HG03097 (cell line): ENCODE results near the gene TEX29.
A peak's percentile ranks its signal among the peaks of the same experiment; 100 is the strongest.

ENCODE experiments used
- ATAC-seq: cut with Tn5 transposase; IDR thresholded peaks from one replicate; pipeline ENCODE4 v1.9.1; 2021; ENCODE audit not compliant: unreplicated experiment, low FRiP score

TEX29 gene

DNA sequence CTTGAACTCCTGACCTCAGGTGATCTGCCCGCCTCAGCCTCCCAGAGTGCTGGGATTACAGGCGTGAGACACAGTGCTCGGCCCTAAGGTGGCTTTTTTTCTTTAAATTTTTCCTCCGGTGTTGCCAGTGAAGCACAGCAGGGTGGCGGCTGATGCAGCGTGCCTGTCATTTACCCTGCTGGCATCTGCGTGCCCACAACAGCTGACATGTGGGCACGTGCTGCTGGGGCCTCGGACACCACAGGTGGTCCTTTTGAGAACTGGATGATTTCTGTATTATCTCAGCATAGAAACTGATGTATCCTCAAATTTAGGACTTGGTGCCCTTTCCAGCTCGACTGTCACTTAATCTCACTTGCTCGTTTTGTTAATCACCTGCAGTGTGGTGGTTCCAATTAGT lies 31.2 kb upstream of the TEX29 start:
- no peak for ATAC-seq

DNA sequence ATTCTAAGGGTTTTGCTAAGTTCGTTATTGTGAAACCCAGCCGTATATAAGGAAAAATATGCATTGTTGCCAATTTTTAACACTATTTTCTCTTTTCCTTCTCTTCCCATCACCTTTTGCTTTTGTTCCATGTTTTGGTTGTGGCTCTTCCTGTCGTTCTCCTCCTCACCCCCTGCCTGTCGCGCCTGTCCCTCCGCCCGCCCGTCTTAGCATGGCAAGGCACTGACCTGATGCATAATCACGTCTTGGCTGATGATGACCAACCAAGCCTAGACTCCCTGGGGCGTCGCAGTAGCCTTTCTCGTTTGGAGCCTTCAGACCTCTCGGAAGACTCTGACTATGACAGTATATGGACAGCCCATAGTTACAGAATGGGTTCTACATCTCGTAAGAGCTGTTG lies 28.5 kb upstream of the TEX29 start:
- ATAC-seq = no peak

DNA sequence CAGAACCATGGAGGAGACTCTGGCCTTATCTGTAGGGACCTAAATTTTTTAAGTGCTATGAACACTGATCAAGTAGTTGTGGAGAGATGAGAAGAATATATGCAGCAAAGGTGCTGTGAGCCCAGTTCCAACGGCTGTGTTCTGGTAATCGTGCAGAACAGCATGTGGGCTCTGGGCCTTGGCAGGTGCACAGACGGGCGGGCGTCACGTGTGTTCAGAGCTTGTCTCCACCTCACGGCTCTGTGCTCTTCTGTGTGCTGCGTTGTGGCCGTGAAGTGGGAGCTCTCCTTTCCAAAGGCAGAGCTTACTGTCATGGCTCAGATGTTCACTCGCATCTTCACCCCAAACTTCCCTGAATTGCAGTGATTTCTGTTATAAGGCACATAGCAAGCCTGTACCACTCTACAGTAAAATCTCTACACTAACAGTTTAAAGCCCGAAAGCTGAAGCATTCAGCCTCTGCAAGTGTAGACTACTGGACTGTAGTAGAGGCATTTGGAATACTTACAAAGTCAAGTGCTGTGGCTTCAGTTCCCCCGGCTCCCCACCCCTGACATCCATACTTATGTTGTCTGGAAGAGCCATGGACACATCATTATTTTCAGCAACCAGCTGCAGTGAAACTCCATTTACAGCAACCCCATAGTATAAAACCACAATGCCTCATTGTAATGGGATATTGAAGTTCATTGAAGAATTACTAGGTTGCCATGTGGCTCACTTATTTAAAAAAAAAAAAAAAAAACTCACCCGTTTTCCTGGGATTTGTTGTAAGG lies 27.5 kb upstream of the TEX29 start:
- ATAC-seq = no peak

DNA sequence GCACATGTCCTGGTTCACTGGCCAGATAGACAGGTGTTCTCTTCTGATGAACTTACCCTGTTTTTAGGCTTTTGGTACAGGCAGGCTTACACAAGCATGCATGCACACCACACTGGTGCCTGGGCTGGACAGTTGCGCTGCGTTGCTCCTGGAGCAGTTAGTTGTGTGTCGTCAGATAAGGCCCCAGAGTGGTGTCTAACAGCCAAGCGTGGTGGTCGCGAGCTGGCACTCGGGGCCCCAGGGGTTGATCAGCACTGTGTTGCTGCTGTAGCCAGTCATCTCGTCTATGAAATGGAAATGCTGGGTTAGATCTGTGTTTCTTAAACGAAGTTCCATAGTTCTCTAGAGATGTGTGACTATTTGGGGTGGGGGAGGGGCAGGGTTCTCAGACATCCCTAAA lies 24.6 kb upstream of the TEX29 start:
- ATAC-seq = no peak

DNA sequence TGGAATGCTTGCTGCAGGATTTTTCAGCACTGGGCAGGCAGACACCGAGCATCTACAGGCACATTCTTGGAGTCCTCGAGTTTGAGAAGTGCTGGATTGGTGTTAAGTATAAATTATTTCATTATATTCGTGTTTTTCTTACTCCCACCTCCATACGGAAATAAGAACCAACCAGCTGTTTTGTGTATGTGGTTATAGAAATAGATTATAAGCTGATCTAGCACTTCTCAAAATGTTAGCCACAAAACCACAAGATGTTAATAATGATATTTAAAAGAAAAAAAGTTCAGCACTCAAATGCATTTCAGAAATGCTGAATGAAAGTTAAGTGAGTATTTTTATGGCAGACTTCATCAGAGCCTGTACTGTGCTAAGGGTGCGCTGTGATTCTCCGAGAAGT lies 24.0 kb upstream of the TEX29 start:
- ATAC-seq = no peak

DNA sequence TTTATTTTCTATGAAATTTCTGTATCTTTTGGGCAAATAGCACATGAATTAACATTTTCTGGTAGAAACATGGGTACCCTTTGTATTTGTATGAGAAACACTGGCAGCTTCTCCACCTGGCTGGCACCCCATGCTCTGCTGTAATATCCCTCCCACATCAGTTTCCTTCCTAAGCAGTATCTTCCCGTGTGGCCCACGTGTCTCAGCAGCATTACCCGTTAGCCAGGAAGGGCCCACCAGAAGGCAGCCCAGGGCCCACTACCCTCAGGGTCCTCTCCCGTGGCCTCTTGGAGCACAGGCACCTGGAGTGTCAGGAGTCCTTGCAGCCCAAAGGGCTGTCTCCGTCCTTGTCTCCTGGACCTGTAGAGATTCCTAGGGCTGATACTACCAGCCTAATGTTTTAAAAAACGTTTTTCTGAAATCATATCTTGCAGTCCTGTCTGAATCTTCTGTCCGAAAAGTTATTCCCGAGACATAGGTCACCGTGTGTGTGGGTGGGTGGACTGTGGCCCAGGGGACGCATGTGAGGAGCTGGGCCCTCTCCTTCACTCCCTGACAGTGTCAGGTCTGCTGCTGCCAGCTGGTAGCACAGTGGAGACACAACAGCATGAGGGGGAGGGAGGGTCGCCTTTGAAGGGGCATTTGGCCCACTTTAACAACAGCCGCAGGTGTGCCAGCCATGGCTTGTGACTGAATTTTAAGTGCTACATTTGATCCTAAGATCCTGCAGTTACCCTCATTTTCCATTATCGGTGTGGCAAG lies 22.0 kb upstream of the TEX29 start:
- ATAC-seq = no peak

DNA sequence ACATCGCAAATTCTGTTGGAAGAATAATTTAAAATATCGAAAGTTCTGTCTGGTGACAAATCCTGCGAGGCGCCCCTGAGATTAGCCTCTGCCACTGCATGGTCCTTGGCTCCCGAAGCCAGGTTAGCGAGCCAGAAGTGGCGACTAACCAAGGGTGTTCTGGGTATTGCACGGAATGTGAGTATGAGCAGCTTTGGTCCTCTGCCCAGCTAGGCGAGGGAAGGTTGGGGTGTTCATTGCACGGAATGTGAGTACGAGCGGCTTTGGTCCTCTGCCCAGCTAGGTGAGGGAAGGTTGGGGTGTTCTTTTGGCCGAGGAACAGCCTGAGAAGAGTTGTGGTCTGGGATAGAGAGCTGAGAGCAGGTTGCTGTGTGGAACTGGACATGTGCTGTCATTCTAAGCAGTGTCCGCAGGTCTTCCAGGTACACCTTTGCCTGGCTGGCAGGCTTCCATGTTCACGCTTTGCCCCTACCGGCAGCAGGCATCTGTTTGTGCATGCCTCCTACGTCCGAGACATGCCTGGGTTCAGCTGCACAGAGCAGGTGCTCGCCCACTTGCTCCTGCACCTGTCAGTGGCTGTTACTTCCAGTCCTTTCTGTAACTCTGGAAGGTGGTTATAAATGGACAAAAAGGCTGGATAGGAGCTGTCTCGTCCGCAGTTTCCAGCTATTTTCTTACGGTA lies 18.3 kb upstream of the TEX29 start:
- no peak for ATAC-seq

DNA sequence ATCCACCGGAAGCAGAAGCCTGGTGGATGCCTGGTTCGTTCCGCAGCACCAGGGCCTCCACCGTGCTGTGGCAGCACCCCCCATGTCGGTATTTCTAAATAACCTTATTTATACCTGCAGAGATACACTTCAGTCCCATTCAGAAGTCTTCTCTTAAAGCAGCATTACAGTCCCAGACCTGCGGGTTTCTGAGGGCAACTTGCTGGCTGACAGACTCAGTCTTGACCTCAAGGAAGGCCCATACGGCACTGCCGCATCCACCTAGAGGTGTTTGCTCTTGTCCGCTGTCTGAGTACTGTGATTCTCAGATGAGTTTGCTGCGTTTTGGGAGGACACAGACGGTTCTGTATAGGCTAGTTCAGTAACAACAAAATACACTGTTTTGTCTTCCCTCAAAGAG lies 16.9 kb upstream of the TEX29 start:
- no peak for ATAC-seq

DNA sequence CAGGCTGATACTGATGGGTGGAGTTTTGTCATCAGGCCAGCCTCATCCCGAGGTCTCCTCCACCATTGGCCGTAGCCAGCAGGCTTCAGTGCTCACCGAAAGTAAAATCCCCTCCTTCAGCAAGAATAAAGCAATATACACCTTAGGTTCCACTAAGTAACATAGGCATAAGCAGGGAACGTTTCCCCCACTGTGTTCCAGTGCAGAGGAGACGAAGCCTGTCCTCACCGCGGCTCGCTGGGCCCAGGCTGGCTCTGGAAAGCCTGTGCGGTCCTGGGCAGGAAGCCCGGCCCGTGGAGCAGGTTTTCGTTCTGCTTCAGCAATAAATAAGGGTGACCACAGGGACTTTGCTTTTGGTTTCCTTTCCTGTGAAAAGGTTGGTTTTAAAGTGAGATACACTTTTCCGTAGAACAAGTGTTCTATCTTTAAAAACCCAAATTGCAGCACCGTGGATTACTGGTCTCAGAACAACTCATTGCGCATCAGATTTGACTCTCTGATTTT lies 16.3 kb upstream of the TEX29 start:
- peak; percentile 94 for ATAC-seq

DNA sequence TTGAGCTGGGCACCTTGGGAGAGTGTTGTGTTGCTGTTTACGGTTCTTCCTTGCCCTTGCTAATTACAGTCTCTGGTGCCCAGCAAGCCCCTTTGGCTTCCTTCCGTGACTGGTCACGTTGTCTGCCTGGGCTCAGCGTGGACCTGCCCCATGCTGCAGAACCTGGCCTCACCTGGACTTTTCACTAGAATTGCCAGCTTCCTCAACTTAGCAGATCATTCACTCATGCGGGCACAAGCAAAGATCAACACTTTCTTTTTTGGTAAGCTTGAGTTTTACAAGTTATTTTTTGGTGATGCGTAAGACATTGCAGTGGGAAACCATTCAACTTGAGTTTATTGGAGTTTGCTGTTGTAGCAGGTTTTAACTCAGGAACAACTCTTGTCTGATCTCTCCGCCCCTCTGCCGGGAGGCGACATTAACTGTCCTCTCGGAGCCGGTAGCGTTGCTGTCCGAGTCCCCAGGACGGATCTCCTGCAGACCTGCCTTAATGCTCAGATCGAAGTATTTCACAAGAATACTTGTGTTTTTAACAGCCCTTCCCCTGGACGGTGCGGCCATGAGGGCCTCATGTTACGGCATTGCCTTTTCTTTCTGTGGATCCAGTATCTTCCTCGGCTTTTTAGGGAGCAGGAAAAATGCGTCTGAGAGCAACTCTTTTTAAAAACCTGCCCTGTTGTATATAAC lies 15.7 kb upstream of the TEX29 start:
- peak; percentile 48 for ATAC-seq

DNA sequence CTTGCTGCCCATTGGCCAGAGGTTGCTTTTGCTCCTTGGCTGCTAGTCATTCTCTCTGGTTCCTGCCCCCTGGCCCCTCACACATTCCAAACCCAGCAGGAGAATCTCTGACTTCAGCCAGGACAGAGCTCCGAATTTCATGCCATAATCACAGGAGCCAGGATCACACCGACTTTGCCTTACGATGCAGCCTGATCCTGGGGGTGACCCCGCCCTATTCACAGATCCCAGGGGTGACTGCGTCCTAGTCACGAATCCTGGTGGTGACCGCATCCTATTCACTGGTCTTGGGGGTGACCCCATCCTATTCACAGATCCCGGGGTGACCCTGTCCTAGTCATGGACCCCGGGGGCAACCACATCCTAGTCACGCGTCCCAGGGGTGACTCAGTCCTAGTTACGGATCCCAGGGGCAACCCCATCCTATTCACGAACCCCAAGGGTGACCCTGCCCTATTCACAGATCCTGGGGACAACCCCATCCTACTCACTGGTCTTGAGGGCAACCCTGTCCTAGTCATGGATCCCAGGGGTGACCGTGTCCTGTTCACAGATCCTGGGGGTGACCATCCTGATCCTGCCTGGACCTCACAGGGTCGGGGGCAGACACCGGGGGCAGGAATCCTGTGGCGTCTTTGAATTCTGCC lies 7.4 kb upstream of the TEX29 start:
- no peak for ATAC-seq

DNA sequence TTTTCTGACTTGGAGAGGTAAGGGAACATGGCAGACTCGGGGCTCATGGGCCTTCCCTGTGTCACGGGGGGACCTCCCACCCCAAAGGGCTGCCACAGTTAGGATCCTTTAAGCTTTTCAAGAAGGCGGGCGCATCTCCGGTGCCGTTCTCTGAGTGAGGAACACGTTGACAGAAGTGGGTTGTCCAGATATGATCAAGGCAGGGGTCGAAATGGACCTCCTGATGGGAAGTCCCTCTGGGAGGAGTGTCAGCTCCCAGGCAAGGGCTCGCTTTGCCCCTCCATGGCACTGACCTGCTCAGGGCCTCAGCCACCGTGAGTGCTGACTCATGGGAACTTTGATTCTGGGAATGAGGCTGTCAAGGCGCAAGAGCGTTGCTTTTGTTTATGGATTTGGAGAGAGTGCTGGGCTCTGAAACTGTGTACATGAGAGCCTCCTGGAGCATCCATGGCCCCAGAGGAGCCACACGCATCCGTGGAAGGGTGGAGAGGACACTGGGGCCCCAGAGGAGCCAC lies 6.5 kb upstream of the TEX29 start:
- no peak for ATAC-seq

DNA sequence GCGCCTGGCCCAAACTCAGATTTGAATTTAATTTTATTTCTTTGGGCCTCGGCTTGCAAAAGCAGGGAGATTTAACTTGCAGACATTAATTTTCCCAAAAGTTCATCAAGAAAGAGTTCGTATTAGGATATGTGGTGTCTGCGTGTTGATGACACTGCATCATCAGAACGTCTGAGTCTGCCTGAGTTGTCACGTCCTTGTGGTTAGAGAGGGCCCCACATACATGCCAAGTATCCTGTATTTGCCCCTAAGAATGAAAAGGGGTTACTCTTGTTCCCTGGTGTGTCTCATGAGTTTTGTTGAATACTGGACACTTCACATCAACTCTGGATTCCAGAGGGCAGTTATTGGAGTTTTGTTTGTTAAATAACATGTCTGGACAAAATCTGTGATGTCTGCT lies 5.6 kb upstream of the TEX29 start:
- no peak for ATAC-seq

DNA sequence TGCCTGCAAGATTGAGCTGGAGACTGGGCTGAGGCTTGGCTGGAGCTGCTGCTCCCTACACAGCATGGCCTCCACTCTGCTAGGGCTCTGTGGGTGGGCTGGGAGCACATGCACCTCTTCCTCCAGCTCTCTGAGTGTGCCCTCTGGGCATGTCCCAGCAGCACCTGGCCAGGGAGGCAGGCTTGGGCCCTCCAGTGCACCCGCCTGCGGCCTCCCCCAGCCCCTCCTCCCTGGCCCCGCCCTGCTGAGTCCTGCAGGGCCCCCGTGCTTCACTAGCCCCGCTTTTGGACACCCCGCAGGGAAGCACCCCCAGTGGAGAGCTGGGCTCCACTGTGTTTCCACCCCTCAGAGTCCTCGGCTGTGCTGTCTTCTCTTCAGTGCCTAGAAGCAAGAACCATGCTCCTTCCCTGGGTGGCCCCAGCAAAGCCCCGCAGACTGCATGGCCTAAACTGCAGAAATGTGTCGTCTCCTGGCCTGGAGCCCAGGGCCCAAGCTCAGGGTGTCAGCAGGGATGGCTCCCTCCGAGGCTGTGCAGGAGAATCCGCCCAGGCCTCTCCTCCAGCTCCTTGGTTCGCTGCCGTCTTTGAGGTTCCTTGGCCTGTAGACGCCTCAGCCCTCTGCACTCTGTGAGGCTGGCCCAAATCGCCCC lies 5.0 kb upstream of the TEX29 start:
- ATAC-seq = no peak

DNA sequence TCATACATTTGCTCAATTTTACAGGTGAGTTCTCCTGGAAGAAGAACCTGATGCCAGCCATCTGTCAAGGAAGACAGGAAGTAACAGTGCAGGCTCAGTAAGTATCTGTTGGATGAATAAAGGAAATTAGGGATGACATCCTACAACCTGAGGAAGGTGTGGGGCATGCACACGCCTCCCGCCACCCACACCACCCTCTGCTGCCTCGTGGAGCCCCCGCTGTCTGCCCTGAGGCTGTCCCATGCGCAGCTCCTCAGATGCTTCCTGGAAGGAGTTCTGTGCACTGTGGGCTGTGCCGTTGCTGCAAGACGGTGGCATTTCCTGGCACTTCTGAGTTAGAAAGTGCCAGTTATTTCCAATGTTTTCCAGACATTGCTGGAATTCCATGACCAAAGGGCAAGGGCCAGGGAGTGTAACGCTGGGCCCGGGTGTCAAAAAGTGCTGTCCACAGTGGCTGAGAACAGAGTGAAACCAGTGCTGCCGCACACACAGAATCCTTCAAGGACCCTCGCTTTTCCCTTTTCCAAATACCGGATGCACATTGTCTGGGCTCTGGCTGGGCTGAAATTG lies 4.2 kb upstream of the TEX29 start:
- no peak for ATAC-seq

DNA sequence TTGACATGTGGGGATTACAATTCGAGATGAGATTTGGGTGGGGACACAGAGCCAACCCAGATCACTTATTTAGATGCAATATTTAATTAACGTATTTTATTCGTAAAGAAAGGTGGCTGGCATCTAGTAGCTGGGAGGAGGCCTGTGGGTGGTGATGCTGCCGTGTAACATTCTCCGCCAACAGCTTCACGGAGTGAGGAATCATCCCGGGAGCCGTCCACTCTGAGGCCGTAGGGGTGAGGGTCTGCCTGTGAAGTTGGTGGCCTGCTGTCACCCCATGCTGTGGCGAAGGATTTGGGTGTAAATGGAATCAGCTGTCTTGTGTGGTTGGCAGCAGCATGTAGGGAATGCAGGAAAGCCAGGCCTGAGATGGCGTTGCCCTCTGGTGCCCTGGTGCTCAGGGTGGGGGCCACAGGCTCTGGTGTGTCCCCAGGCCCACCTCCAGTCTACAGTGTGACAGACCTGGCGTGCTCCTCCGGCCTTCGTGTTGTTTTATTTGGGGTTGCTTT lies 3.3 kb upstream of the TEX29 start:
- no peak for ATAC-seq

DNA sequence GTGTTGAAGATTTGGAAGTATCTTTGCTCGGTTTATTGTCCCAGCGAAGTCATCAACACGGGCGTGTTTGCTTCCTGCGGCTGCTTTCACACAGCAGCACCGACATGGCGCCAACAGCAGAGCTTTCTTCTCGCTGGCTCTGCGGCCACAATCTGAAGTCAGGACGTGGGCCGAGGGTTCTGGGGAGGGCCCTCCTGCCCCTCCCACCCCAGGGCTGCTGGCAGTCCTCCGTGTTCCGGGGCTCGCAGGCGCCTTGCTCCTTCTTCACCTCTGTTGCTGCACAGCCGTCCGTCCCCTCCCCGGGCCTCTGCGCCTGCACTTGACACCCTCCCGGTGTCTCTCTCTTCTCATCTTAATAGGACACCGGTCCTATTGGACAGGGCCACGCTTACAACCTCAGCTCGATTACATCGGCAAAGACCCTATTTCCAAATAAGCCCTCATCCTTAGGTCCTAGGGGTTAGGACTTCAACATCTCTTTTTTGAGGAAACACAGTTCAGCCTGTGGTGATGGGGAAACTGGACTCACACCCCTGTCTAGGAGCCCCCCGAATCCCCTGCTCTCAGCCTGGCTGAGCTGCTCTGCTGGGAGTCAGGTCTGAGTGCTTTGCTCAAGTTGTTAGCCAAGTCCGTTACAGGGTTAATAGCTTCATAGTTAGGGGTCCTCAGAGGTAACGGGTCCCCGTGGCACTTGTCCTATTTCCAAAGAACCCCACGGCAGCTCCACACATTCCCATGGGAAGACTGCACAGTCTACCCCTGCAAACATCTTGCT lies 2.7 kb upstream of the TEX29 start:
- ATAC-seq = no peak

DNA sequence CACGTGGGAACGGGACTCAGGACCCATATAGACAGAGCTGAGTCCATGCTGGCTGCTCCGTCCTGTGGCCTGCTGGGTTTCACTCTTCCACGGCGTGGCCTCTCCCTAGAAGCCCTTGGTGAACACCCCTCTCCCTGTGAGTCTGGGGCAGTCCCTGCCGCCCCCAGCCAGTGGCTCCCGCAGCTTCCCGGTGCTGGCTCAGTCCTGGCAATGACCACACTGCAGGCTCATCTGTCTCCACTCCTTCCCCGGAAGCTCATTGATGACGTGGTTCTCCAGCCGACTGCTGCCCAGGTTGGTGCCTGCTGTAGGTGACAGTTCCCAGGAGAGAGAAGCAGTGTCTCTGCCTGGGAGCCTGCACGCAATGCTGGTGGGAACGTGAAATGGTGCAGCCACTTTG lies 2.1 kb upstream of the TEX29 start:
- ATAC-seq = no peak
